H9 (cell line): ENCODE measurements around the gene NDUFA1. TPM values are rescaled to one million over a fixed set of nuclear protein-coding genes. Genes with fewer than 3 reads are reported as not detected.

Source experiments
- DNase-seq: peaks from one replicate; pipeline ENCODE4 v3.0.0-alpha.2; 2017
- H2AFZ ChIP-seq: one replicate; pipeline ENCODE4 v1.6.1; 2013; ENCODE audit warnings: mild to moderate bottlenecking, low read length, control low read depth, moderate library complexity
- H2AK5ac ChIP-seq: 2 replicates; pipeline ENCODE4 v1.6.1; 2013; ENCODE audit warnings: low read length, control low read depth, mixed read lengths; ENCODE audit not compliant: insufficient read length
- H2BK120ac ChIP-seq: one replicate; pipeline ENCODE4 v1.6.1; 2013; ENCODE audit warnings: low read depth, mild to moderate bottlenecking, low read length, control low read depth, inconsistent platforms; ENCODE audit not compliant: poor library complexity, severe bottlenecking
- H2BK12ac ChIP-seq: 2 replicates; pipeline ENCODE4 v1.6.1; 2013; ENCODE audit warnings: low read length, control low read depth, mixed read lengths, low read depth; ENCODE audit not compliant: insufficient read length
- H2BK15ac ChIP-seq: 2 replicates; pipeline ENCODE4 v1.6.1; 2013; ENCODE audit warnings: low read depth, low read length, control low read depth
- H2BK20ac ChIP-seq: one replicate; pipeline ENCODE4 v1.6.1; 2013; ENCODE audit warnings: low read depth, mild to moderate bottlenecking, low read length, control low read depth, inconsistent platforms; ENCODE audit not compliant: poor library complexity, severe bottlenecking
- H2BK5ac ChIP-seq: 2 replicates; pipeline ENCODE4 v1.6.1; 2013; ENCODE audit warnings: low read length, control low read depth, mixed read lengths; ENCODE audit not compliant: insufficient read length
- H3K14ac ChIP-seq: 2 replicates; pipeline ENCODE4 v1.6.1; 2013; ENCODE audit warnings: low read length, control low read depth; ENCODE audit not compliant: insufficient read depth
- H3K18ac ChIP-seq: 2 replicates; pipeline ENCODE4 v1.6.1; 2013; ENCODE audit warnings: low read depth, mild to moderate bottlenecking, mixed read lengths, low read length, control low read depth; ENCODE audit not compliant: insufficient read length
- H3K23ac ChIP-seq: 2 replicates; pipeline ENCODE4 v1.6.1; 2013; ENCODE audit warnings: low read length, control low read depth, mixed read lengths, low read depth; ENCODE audit not compliant: insufficient read length
- H3K23me2 ChIP-seq: 2 replicates; pipeline ENCODE4 v1.6.1; 2013; ENCODE audit warnings: low read depth, mild to moderate bottlenecking, mixed read lengths, low read length, control low read depth; ENCODE audit not compliant: insufficient read length, poor library complexity, severe bottlenecking
- H3K27ac ChIP-seq: 2 replicates; pipeline ENCODE4 v1.5.1; 2013; ENCODE audit warnings: low read length, control low read depth, mixed read lengths, low read depth; ENCODE audit not compliant: insufficient read length
- H3K27me3 ChIP-seq: 2 replicates; pipeline ENCODE4 v1.6.1; 2013; ENCODE audit warnings: low read length, control low read depth, inconsistent platforms; ENCODE audit not compliant: insufficient read depth
- H3K4ac ChIP-seq: 2 replicates; pipeline ENCODE4 v1.6.1; 2013; ENCODE audit warnings: low read depth, mild to moderate bottlenecking, control low read depth, inconsistent platforms, low read length, moderate library complexity
- H3K4me1 ChIP-seq: 2 replicates; pipeline ENCODE4 v1.6.1; 2013; ENCODE audit warnings: low read length, control low read depth, inconsistent platforms; ENCODE audit not compliant: insufficient read depth
- H3K4me2 ChIP-seq: 2 replicates; pipeline ENCODE4 v1.6.1; 2013; ENCODE audit warnings: low read length, control low read depth, mixed read lengths; ENCODE audit not compliant: insufficient read length, insufficient read depth
- H3K56ac ChIP-seq: 2 replicates; pipeline ENCODE4 v1.6.1; 2013; ENCODE audit warnings: low read depth, mild to moderate bottlenecking, mixed read lengths, low read length, control low read depth; ENCODE audit not compliant: insufficient read length
- H3K79me1 ChIP-seq: 2 replicates; pipeline ENCODE4 v1.6.1; 2013; ENCODE audit warnings: low read depth, mild to moderate bottlenecking, moderate library complexity, low read length, control low read depth, inconsistent platforms; ENCODE audit not compliant: insufficient read depth, poor library complexity, severe bottlenecking
- H3K79me2 ChIP-seq: 2 replicates; pipeline ENCODE4 v1.6.1; 2013; ENCODE audit warnings: low read length, control low read depth, inconsistent platforms; ENCODE audit not compliant: insufficient read depth
- H3K9ac ChIP-seq: 2 replicates; pipeline ENCODE4 v1.6.1; 2013; ENCODE audit warnings: low read length, control low read depth, mixed read lengths; ENCODE audit not compliant: insufficient read length; ENCODE audit errors: extremely low read depth
- H3K9me3 ChIP-seq: one replicate; pipeline ENCODE4 v1.6.1; 2013; ENCODE audit warnings: low read depth, low read length, inconsistent platforms; ENCODE audit not compliant: control insufficient read depth
- H3T11ph ChIP-seq: one replicate; pipeline ENCODE4 v1.6.1; 2013; ENCODE audit warnings: mild to moderate bottlenecking, low read length, control low read depth, inconsistent platforms
- H4K20me1 ChIP-seq: one replicate; pipeline ENCODE4 v1.6.1; 2013; ENCODE audit not compliant: control insufficient read depth, insufficient read length, insufficient read depth
- H4K5ac ChIP-seq: 2 replicates; pipeline ENCODE4 v1.6.1; 2013; ENCODE audit warnings: low read depth, mild to moderate bottlenecking, mixed read lengths, low read length, control low read depth; ENCODE audit not compliant: insufficient read length
- H4K8ac ChIP-seq: replicated peaks from 2 replicates; pipeline ENCODE4 v1.6.1; 2013; ENCODE audit warnings: low read length, control low read depth, mixed read lengths, low read depth; ENCODE audit not compliant: insufficient read length
- H4K91ac ChIP-seq: 2 replicates; pipeline ENCODE4 v1.6.1; 2013; ENCODE audit warnings: low read depth, mild to moderate bottlenecking, moderate library complexity, mixed read lengths, low read length, control low read depth; ENCODE audit not compliant: insufficient read length
- H3K27ac Mint-ChIP-seq, 3 experiments: 2 replicates in 2 of 3; 3 replicates in 1 of 3; pipeline ENCODE4 v1.8.0; 2020 to 2021; ENCODE audit warnings: mixed read lengths in 3 of 3, mild to moderate bottlenecking in 1 of 3, moderate library complexity in 1 of 3
- H3K27me3 Mint-ChIP-seq: 2 replicates; pipeline ENCODE4 v1.8.0; 2021; ENCODE audit warnings: low read depth, mild to moderate bottlenecking, moderate library complexity, mixed read lengths
- H3K36me3 Mint-ChIP-seq, 3 experiments: 2 replicates in 2 of 3; 3 replicates in 1 of 3; pipeline ENCODE4 v1.8.0; 2020 to 2021; ENCODE audit warnings: low read depth in 3 of 3, mixed read lengths in 3 of 3; ENCODE audit not compliant: insufficient read depth in 1 of 3
- H3K4me1 Mint-ChIP-seq, 2 experiments: 2 replicates each; pipeline ENCODE4 v1.8.0; 2020; ENCODE audit warnings: mixed read lengths in 2 of 2
- H3K4me3 Mint-ChIP-seq, 2 experiments: 2 replicates in 1 of 2; 3 replicates in 1 of 2; pipeline ENCODE4 v1.8.0; 2020 to 2021; ENCODE audit warnings: mild to moderate bottlenecking in 2 of 2, mixed read lengths in 2 of 2, moderate library complexity in 1 of 2
- H3K9me3 Mint-ChIP-seq, 2 experiments: 2 replicates in 1 of 2; 3 replicates in 1 of 2; pipeline ENCODE4 v1.8.0; 2020; ENCODE audit warnings: mild to moderate bottlenecking in 2 of 2, mixed read lengths in 2 of 2, moderate library complexity in 1 of 2
- WGBS: extraction: QIAGEN DNeasy Blood & Tissue Kit; methylation state at CpG from one replicate; pipeline ENCODE4 v1.1.7; 2013; ENCODE audit warnings: missing lambda C conversion rate, low lambda C conversion rate, mixed read lengths; ENCODE audit not compliant: insufficient read length; ENCODE audit errors: extremely low coverage; 5-methylcytosine and 5-hydroxymethylcytosine counted together
- total RNA-seq: library from RNA; stranded (reverse); gene quantifications from 2 replicates; pipeline ENCODE4 v1.2.1, GENCODE V29; 2021
- TF ChIP-seq, protein P1 (sequence below): fragments of 200-600 bp; sonication (generic); conservative IDR thresholded peaks from 3 replicates; pipeline ENCODE4 v1.8.0; 2021; ENCODE audit warnings: antibody characterized with exemption, mild to moderate bottlenecking

NDUFA1 gene
- total RNA-seq, 1 experiment from 2014 or later: 69.4 TPM

DNA sequence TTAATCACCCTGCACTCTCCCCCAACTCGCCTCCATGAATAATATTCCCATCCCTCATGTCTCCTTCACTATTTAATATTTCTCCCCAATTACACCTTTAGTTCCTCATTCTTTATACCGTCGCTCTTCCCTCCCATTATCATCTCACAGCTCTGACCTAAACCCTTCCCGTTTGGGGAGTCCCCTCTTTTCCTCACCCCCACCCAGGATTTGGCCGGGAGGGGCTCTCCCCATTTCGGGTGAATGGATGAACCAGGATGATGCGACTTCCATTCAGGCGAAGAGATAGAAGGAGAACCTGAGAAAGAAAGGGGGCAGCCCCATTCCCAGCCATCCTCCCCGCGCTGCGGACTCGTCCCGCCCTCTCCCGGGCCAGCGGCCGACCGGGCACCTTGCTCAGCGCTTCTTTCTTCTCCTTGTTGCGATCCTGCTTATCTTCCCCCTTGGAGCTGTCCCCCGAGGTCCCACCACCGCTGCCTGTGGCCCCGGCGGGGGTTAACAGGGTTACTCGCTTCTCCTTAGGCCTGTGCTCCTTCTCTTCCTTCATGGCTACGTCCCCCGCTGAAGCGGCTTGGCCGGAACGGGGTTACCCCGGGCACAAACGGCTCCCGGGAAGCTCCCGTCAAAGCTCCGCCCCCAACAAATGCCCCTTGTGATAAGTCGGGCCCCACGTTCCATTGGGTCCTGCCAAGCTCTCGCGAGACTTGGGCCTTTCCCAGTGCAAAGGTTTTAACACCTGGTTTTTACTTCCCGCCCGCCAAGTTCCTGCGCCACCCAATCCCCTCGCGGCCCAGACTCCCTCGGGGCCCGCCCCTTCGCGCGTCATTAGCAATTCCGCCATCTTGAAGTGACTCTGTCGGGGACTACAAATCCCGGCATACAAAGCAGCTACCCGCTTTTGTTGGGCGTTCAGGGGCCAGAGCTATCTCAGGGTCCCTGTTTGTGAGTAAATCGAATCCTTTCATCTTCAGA is 19.0 kb upstream of the NDUFA1 start, which contains the start of gene UPF3B:
TSS of gene UPF3B (minus strand) at position 582 of the 972 bp plus-strand sequence. CDS start at position 547, 35 bp downstream.
- Histone ChIP-seq H2BK12ac (no peak within 1 kb of the TSS), H3K9ac (peak within 1 kb of the TSS; percentile 97), H2BK120ac (no peak within 1 kb of the TSS), H2AFZ (peak within 1 kb of the TSS; percentile 65), H3K4me2 (peak within 1 kb of the TSS; percentile 77), H3K14ac (peak within 1 kb of the TSS; percentile 95), H3K4ac (no peak within 1 kb of the TSS; the same call in 1 of the 2 replicates), H3K4me1 (no peaks in the 10 kb centered on the region), H3K23ac (no peak within 1 kb of the TSS), H4K20me1 (no peaks in the 10 kb centered on the region), H3T11ph (peak within 1 kb of the TSS; percentile 47), H2AK5ac (no peak within 1 kb of the TSS), H3K23me2 (peaks cover 4% of the 10 kb centered on the region), H3K9me3 (peaks cover 15% of the 10 kb centered on the region), H4K5ac (no peak within 1 kb of the TSS), H3K79me2 (peaks cover 4% of the 10 kb centered on the region; the same call in 1 of the 2 replicates), H4K8ac (no peak within 1 kb of the TSS), H3K27ac (no peak within 1 kb of the TSS), H2BK15ac (no peak within 1 kb of the TSS), H3K18ac (peak within 1 kb of the TSS; percentile 92), H2BK5ac (no peak within 1 kb of the TSS), H4K91ac (no peak within 1 kb of the TSS), H2BK20ac (no peak within 1 kb of the TSS), H3K79me1 (no peaks in the 10 kb centered on the region), H3K27me3 (no peaks in the 10 kb centered on the region), H3K56ac (no peak within 1 kb of the TSS)
- Mint-ChIP-seq H3K4me3 (peak within 1 kb of the TSS; percentile 90 to 94), H3K27ac (peak within 1 kb of the TSS; percentile 98 to 99 (median 99)), H3K4me1 (peaks cover 3 to 4% of the 10 kb centered on the region in 2 experiments; a peak in 2 of 4 replicates), H3K36me3 (peaks cover 15 to 46% (median 40%) of the 10 kb centered on the region in 3 experiments), H3K9me3 (peaks cover 64 to 79% of the 10 kb centered on the region in 2 experiments), H3K27me3 (peaks cover 3% of the 10 kb centered on the region; the same call in 1 of the 2 replicates)
- TF ChIP-seq, protein P1, sequence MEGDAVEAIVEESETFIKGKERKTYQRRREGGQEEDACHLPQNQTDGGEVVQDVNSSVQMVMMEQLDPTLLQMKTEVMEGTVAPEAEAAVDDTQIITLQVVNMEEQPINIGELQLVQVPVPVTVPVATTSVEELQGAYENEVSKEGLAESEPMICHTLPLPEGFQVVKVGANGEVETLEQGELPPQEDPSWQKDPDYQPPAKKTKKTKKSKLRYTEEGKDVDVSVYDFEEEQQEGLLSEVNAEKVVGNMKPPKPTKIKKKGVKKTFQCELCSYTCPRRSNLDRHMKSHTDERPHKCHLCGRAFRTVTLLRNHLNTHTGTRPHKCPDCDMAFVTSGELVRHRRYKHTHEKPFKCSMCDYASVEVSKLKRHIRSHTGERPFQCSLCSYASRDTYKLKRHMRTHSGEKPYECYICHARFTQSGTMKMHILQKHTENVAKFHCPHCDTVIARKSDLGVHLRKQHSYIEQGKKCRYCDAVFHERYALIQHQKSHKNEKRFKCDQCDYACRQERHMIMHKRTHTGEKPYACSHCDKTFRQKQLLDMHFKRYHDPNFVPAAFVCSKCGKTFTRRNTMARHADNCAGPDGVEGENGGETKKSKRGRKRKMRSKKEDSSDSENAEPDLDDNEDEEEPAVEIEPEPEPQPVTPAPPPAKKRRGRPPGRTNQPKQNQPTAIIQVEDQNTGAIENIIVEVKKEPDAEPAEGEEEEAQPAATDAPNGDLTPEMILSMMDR: no peak
- peak; percentile 98 for DNase-seq
- WGBS: 100% methylated on average over 2 of the region's 54 CpGs
